NCI-H2227 treated with DMSO at 0.1 percent for 48 hours (cell line): ENCODE data around the gene SOBP.
"Not testable (repeated sequence)": the region's sequence is repeated elsewhere in the genome, so short reads cannot be mapped to it uniquely, and the experiment has no call there.

Source experiments
- DNase-seq: peaks from one replicate; lab custom pipeline; 2025; lab: John Stamatoyannopoulos, UW

SOBP gene

GRCh38 chr6:107488174-107488874 lies 1.6 kb upstream of the SOBP start:
- DNase-seq = no peak

DNA sequence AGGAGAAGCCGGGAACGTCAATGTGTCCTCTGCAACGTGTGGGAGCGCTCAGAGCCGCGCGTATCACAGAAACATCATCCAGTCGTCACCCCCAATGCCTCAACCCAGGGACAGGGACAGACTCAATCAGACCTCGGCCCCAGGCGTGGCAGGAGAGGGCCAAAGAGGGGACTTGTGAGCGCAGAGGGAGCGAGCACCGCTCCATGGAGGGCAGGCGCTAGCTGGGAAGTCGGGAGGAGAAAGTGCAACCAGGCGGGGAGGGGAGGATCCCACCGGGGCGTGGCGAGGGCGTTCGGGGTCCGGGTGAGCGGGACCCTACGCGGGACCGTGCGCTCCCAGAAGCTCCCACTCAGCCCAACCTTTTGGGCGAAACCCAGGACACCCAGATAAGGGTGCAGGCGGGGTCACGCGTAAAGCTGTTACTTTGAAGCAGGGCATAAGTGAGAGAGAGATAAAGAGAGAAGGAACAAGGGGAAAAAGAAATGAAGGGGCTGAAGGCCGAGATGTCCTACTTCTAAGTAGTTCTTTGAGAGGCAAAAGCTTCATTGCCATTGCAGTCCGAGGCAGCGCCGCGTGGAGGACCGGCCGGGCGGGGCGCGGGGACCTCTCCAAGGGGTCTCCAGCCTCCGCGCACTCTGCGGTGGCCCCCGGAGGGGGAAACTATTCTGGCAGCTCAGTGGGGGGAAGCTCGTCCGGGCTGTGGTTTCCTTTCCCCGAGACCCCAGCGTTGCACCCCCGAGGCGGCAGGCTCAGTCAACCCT lies 862 bp upstream of the SOBP start:
- peak; percentile 15 for DNase-seq

DNA sequence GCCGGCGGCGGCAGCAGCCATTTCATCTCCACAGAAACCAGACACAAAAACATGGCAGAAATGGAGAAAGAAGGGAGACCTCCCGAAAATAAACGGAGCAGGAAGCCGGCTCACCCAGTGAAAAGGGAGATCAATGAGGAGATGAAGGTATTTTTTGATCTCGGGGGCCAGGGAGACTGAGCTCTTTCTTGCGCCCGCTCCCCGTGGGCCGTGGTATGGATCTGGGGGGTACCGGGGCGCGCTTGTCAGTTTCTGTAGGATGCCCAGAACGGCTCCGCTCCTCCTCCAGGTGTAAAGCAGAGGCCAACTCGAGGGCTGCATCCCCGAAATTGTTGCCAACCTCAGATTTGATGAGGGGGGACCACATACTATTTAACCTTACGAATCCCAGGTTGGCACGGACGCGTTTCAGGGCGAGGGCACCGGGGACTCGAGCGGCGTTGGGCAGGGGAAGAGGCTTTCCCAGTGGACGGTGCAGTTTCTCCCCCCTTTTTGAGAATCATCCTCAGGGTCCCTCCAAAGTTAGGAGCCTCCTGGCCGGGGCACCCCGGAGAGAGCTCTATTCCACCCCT lies 735 bp downstream of the SOBP start:
- DNase-seq = no peak

DNA sequence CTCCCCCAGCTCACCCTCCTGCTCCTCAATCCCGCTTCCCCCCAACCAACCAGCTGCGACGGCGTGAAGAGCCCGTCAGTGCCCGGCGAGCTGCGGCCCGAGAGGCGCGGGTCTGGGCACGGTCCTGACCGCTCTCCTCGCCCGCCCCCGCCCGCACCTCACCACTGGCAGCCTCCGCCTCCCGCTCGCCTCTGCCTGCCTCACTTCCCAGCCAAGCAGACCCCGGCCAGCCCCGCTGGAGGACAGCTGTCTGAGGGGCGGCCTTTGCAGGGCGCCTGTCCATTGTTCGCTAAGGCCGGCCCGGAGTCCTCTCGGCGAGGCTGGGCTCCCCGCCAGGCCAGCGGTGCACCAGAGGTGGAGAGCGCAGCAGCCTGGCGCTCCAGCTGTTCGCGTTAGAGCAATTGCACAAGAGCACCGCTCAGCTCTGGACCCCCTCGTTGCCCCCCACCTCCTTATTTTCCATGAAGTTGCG lies 1.3 kb downstream of the SOBP start:
- peak; percentile 15 for DNase-seq

GRCh38 chr6:107491760-107492660 lies 2.1 kb downstream of the SOBP start:
- no peak for DNase-seq

DNA sequence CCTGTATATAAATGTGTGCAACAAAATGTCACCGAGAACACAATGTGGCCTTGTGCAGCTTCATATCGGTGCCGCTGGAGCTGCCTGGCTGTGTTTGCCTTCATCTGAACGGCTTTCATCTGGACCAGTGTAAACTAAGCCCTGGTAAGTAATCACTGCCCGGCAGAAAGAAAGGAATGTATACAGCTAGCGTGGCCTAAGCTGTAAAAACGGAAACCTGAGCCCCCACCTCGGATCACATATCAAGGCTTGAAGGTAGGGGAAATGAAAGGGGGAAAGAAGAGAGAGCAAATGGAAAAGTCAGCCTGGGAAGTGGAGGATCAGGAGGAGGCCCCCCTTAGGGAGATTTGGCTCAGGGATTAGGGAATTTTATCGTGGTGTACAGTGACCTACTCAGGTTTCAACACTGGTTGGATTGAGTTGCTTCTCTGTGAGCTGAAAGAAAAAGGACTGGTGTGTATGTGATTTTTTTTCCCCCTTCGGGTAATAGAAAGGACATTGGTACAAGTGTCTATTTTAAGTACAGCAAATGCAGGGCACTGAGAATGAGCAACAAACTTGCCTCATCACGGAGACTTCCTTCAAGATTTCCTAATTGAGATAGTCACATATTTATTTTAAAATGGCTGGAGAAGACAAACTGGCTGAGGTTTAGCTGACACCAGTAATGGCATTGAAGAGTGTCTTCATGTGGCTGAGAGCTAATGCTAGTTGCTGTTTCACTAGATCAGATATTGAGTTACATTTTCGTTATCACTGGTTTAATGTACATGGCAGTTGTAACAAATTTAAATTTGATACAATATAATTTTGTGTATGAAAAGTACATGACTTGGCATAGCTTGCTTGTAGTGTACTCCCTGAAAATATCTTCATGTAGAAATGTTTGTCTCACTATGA lies 3.5 kb downstream of the SOBP start:
- DNase-seq = no peak

GRCh38 chr6:107495196-107495643 lies 5.3 kb downstream of the SOBP start:
- DNase-seq = no peak

- no peak for DNase-seq
Measured at GRCh38 chr6:107495971-107496370, 6.1 kb downstream of the SOBP start.

DNA sequence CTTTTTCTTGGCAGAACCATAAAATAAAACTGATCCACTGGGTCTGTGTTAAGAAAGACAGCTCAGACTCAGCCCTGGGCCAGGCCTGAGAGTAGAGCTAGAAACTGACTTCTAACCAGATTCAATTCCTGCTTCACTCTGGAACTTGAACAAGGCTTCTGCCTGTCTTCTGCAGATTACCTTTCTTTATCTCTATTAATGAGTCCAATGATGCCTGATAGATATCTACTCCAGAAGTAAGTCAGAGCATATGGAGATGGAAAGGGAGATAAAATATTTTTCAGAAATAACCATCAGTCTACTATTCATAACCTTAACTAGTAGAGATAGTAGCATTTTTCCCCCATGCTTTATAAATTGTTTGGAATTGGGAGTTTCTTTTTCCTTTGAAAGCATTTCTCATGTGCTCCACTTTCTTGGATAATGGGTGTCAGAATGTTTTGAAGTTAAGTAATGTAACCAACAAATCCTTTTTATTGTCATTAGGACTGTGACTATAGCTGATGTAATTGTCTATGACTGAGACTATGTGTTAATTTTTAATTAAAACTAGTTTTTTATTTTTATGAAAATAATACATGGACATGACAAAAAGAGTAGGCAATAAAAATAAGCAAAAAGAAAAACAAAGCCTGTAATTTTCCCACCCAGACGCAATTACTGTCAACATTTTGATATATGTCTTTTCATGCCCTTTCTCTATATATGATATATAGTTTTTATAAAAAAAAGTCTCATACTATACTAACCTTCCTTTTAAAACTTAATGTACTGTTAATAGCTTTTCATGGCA lies 7.2 kb downstream of the SOBP start:
- peak; percentile 11 for DNase-seq

DNA sequence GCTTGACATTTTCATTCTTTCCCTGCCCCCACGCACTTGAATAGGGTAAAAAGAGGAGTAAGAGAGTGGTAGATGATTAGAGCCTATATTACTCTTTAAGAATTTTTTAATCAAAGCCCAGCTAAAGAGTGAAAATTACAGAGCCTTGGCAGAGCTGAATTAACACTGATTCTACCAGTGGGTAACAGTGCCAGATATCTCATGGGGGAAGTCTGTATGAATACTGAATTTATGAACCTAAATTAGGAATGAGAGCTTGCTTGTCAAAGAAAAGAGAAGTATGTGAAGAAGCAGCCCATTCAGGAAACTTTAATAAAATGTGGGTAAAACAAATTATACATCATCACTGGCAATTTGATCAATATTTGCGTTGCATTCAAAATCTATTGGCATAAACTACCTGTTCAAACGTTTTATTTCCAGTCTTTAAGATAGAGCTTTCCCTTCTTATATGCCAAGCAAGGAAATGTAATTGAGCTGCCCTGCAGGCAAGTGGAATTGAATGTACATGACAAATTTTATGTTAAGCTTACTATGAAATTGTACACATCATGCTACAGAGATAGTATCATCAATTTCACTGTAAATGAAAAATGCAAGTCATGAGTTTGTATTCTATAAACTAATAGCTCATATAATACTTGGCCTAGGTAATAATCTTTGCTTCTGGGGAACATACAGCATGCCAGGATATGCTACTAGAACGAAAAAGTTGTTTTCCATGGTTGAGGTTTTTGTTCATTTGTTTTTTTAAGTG lies 14.5 kb downstream of the SOBP start:
- DNase-seq = no peak

GRCh38 chr6:107506145-107506544 lies 16.2 kb downstream of the SOBP start:
- DNase-seq = no peak

GRCh38 chr6:107509506-107509905 lies 19.6 kb downstream of the SOBP start:
- no peak for DNase-seq

DNA sequence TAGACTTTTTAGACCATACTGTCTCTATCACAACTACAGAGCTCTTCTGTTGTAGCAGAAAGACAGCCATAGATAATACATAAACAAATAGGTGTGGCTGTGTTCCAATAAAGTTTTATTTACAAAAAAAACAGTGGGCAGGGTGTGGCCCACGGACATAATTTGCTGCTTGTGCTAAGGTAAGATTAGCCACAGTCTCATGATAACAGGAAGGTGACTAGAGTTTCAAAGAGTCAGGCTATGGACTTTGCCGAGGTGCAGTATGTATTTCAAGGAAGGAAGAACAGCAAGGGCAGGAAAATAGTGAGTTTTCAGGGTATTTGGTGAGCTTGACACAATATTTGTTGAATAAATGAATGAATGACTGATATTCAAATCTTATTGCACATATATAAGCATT lies 20.2 kb downstream of the SOBP start:
- DNase-seq = no peak

DNA sequence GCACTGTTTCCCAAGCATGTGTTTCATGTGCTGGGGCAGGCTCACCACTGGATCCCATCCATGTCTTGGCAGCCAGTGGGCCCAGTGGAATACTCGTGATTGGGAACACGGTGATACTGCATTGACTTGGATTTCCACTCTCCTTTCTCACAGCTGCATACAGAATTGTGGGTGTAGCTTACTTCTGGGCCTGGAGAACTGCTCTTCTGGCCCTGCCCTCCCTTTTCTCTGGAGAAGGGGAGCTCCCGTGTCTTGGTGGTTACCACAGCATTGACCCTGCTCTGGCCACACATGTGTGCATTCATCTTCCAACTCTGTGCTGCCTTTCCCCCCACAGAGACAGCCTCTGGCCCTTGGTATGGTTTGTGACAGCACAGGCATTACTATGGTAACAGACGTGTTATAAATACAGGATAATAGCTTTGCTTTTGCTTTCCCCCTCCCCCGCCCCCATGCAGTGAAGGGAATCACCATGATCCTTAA lies 21.6 kb downstream of the SOBP start:
- DNase-seq = peak; percentile 35

GRCh38 chr6:107513214-107513613 lies 23.3 kb downstream of the SOBP start:
- DNase-seq = no peak

- no peak for DNase-seq
Measured at GRCh38 chr6:107515955-107516354, 26.0 kb downstream of the SOBP start.

DNA sequence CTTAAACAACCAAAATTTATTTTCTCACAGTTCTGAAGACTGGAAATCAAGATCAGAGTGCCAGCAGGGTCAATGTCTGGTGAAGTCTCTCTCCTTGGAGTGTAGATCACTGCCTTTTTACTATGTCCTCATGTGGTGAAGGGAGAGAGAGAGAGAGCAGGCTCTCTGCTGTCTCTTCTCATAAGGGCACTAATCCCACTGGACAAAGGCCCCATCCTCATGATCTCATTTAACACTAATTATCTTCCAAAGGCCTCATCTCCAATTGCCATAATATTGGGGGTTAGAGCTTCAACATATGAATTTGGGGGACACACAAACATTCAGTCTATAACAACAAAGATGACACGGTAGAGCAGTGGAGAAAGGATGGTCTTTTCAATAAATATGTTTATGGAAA lies 27.4 kb downstream of the SOBP start:
- no peak for DNase-seq

DNA sequence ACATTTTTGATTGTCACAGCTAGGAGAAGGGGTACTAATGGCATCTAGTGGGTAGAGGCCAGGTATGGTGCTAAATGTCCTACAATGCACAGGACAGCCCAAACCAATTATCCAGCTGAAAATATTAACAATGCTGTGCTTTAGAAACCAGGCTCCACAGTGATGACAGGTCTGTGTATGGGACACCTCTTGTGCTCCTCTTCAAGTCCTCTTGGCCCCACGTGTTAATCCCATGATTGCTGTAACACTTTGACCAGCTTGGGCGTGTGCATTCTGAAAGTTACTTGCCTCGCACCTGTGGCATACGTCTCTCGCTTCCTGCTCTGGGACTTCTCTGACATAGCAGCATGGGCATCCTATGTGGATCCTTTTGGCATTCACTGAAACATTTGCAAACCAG lies 29.3 kb downstream of the SOBP start:
- DNase-seq = not testable (repeated sequence)

DNA sequence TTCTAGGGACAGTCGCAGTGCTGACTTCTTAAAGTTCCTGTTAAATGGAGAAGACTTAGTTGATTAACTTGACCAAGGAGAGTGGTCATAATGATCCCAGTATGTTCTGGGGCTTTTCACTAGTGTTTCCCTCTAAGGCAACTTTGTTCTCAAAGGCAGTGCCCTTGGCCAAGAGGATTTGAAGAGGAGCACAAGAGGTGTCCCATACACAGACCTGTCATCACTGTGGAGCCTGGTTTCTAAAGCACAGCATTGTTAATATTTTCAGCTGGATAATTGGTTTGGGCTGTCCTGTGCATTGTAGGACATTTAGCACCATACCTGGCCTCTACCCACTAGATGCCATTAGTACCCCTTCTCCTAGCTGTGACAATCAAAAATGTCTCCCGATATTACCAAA lies 30.8 kb downstream of the SOBP start:
- not testable (repeated sequence) for DNase-seq
